ENCODE results near the gene KCNAB1.
"Not testable (repeated sequence)": the region's sequence is repeated elsewhere in the genome, so short reads cannot be mapped to it uniquely, and the experiment has no call there.

The KCNAB1 gene

DNA sequence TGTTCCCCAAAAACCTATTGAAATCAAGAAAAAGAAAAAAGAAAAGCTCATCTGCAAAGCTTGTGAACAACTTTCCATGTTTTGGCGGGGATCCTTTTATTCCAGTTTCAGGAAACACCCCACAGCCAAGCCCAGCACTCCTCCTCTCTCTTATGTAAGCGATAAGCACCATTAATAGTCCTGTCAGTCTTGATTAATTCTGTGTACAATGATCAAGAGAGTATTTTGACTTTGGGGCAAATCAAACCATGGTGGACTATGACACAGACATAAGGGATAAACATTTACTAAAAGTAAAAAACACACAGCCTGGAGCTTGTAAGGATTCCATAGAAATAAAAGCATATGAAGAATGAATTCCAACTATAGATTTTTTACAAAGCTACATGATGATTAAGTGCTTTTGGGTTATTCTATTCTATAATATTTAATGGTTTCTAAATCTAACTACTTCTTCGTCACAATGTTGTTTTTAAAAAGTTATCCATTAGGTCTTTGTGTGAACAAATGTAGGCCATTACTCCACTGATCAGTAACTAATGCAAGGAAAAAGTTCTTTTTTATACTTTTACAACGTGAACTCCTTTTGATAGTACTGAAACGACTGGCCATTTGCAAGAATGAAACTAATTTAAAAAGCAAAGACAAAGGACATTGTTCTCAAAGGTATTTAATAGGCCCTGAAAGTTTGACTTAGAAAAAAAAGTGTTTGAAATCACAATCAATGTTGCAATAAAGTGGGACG is 106.5 kb downstream of the KCNAB1 start:
- no peak for DNase-seq

DNA sequence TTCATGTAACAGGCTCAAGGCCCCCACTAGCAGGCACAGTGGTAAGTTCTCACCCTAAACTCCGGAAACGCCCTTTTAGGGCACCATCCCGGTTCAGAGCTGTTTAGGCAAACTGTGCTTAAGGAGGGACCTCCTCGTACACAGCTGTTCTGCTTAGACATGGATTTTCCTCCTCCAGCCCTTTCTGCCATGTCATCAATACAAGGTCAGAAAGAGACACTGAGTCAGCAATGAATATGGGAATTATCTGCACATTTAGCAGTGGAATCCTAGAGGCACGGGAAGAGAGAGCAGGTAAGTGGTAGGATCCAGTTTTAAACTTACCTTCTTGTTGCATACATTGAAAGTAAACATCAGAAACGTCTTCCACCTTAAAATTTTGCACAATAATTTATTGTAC is 107.3 kb downstream of the KCNAB1 start:
- DNase-seq, result no peak

DNA sequence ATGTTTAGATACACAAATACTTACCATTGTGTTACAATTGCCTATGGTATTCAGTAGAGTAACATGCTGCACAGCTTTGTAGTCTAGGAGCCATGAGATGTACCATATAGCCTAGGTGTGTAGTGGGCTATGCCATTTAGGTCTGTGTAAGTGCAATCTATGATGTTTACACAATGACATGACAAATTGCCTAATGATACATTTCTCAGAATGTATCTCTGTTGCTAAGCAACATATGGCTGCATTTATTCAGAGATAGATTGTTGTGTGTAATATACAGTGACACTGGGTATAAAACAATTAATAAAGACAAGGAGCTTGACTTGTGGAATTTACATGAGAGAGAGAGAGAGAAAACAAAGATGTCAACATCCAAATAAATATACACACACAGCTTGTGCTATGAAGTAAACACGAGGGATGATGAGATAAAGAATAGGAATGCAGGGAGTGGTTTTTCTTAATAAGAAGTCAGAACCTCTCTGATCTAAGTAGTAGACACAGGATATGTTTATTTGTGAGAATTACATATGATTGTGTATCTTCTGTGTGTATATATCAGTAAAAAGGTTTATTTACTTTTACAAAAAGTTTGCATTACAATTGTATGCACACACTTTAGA is 110.0 kb downstream of the KCNAB1 start:
- no peak for DNase-seq

DNA sequence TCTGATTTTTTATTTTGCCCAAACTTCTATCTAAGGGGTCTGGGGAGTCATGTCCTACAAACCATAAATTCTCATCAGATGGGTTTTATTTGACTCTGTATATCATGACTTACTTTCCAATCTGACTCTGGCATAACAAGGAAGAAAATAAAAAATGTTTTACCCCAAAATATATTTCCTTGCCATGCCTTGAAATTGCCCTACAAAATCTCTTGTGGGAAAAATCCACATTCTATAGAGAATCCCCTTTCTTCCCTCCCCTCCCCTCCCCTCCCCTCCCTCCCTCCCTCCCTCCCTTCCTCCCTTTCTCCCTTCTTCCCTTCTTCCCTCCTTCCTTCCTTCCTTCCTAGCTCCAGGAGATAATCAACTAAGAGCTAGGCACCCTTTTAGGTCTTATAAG is 110.8 kb downstream of the KCNAB1 start:
- DNase-seq, result not testable (repeated sequence)

DNA sequence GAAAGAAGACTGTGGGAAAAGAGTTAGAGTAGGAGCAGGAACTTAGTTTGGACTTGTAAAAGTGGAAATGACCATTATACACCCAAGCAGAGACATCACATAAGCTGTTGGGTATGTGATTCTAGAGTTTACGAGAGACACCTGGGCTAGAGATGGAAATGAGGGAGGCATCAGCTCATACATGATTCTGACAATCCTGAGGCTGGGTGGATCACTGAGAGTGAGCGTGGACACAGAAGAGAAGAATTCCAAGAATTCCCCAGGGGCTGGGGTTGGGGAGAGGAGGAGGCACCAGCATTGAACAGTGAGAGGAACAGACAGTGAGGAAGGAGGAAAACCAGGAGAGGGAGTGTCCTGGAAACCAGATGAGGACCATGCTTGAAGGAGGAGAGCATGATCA is 113.5 kb downstream of the KCNAB1 start:
- no peak for DNase-seq

DNA sequence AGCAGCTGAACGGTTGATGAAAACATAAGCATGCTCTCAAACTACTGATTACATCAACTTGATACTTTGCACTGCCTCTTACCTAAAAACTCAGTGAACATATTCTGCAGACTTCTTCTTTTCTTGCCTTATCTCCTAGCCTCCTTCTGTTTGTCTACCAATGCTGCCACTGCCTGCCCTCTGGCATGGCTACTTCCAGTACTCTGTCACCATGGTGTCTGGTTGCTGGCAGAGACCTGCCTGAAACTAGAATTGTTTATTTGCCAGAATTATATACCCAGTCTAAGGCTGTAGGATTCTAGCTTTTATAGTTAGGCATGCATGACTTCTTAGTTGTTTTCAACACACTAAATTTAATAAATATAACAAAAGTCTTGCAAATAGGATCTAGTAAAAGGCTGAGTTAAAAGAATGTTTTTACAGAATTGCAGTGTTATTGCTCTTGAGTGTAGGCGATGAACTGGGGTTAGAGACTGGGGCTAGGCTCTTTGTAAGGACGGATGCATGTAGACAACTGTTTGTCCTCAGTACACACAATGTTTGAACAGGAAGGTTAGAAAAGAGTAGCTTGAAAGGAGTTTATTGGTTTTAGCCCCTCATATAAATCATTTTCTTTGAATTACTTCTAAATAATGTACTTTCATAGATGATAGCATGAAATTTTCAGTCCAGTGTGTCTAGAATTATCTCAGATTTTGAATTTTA is 116.3 kb downstream of the KCNAB1 start:
- DNase-seq, result peak in 1 of 2 experiments; percentile 14

DNA sequence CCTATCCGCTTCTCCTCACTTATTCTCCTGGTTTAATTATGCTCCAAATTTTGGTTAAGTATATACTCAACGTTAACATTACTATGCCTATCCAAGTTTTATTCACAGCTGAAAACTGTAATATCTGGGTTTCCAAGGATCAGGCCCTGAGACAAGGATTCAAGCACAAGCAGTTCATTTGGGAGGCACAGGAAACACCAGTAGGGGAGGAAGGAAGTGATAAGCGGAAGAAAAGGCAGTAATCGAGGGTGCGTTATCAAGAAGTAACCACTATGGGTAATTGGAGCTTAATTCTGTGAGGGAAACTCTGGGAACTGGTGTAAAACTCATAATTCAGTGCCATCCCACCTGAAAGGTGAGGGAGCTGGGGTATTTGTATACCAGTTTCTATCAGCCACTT is 120.3 kb downstream of the KCNAB1 start:
- peak; percentile 56 to 65 for DNase-seq

DNA sequence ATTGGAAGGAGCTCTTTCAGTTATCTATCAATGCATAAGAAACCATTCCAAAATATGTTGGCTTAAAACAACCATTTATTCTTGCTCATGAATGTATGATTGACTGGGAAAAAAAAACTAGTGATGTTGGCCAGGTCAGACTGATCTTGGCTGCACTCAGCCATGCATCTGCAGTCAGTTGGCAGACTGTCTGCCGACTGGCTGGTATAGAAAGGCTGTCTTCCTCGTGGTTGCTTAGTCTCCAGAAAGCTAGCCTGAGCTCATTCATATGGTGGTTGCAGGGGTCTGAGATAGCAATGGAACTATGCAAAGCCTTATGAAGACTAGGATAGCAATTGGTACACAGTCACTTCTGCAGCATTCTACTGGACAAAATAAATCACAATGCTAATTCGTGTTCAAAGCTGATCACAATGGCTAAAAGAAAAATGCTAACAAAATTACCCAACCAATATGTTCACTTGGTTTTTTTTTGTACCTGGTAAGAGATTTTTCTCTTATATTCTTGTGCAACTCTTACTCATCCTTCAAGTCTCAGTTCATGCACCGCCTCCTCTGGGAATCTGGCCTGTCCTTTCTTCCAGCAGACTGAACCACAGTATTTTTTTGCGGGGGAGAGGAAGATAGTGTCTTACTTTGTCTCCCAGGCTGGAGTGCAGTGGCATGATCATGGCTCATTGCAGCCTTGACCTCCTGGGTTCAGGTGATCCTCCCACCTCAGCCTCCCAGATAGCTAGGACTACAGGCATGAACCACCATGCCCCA is 126.8 kb downstream of the KCNAB1 start:
- DNase-seq, result no peak

DNA sequence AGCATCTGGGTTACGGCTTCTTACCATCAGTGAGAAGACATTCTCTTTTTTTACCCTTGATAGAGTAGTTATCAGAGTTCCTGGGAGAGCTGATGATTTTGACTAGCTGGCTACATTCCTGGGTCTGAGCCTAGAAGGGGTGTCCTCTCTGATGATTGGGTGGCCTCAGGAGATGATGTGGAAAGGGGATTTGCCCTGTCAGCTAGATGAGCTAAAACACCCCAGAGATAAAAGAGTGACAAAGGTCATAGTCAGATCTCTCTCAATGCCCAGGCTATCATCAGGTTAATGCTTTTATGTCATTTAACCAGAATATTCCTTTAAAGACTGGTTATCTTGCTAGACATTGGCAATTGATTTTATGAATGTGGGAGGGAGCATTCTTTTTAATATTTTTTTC is 130.2 kb downstream of the KCNAB1 start:
- no peak for DNase-seq

DNA sequence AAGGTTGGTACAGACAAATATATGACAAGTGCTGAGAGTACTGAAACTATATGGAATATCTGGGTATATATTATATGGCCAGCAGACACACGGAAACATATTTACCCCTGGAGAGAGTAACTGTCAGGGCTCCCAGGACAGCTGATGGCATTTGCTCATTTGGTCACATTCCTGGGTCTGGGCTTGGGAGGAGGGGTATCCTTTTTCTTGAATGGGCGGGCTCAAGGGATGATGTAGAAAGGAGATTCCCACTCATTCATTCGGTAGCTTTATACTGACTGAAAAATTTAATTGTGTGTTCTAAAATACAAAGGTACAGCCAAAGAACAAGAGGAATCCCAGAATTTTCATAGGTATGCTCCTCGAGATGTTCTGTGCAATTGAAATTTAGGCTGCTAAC is 131.0 kb downstream of the KCNAB1 start:
- no peak for DNase-seq

DNA sequence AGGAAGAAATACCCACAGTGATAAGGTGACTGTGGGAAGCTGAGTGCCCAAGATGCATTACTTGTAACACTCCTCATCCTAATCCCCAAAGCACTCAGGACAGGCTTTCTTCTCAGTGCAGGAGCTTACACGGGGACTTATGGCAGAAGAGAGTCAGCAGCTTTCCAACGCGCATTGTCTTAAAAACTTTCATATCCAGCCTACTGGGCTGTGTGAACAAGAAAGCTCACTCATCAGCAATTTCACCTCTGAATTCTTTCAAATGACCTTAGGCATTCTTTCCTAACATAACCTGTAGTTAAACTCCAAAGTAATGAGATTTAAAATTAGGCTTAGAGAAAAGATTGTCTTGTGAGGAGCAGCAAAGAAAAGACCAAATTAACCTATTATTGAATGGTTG is 132.3 kb downstream of the KCNAB1 start:
- DNase-seq, result no peak

DNA sequence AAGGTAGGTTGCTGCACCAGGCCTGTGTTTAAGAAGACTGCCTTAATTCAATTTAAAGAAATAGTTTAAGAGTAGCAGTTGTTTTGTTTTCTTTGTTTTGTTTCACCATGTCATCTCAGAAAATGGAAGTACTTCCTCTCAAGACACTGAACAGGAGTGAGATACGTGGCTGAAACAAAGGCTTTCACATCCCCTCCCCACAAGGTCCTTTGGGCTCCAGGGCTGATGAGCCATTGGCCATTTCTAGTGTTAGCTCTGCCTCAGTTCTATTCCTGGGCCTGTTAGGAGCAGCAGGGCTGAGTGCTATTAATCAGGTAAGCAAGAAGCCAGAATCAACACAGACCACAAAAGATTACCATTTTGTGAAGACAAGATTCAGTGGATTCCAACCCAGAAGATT is 132.8 kb downstream of the KCNAB1 start:
- no peak for DNase-seq

DNA sequence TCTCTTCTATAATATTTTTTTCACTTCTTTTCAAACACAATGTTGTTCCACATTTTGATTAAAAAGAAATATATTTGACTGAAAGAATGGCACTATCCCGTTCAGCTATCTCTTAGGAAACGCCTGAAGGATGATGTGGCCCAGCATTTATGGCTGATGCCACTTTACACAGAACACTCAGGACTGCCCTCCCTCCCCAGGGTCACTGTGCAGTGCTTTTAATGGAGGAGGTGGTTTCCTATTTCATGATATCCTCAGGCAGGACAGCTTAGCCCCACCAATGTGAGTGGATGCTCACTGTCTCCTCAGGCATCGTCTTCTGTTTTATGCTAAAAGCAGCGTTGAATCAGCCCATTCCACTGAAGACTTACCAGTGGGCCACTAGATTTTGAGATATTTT is 135.9 kb downstream of the KCNAB1 start:
- DNase-seq, result no peak

DNA sequence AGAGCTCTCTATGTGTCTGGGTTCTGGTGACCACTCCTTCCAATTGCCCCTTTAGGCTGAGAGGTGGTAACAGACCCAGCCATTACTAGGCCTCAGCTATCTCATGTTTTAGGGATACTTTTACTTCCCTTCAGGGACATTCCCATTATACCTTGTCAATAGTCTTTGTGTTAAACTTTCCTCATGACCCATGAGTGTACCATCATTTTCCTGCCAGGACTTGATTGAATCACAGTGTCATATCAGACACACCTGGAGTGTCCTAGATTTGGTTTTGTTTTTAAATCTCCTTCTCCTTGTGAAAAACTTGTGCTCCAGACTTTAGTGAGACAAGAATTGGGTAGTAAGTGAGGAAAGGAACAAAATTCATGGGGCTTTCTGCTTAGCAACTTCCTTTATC is 136.6 kb downstream of the KCNAB1 start:
- DNase-seq, result no peak

DNA sequence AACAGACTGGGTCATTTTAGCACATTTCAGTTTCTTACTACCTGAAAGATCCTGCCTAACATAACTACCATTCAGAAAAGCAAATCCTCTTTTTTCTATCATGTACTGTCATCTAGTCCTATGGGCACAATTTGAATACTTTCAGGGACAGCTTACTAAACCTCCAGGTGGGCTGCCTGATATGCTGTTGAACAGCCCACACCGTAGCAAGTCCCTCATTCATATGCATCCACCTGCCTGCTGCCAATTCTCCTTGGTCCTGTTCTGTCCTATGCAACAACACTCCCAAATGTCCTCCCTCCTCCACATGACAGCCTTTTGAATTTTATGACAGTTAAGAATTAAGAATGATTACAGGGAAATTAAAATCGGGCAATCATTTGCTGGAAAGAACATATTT is 137.9 kb downstream of the KCNAB1 start:
- no peak for DNase-seq

DNA sequence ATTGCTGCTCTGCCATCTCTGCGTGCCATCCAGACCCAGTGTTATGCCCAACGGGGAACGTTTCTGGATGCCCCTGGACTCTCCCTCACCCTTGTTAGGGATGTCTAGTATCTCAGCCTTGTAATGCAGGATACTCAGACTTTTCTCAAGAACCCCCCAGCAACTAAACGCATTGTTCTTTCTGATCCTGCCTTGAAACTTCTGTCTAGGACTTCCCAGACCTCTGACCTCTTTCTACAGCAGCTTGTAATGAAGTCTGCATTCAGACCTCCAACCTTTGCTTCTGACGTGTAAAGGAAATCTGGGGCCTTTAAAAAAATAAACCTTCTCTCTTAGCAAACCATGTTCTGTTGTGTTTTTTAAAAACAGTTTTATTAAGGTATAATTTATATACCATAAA is 139.5 kb downstream of the KCNAB1 start:
- no peak for DNase-seq

DNA sequence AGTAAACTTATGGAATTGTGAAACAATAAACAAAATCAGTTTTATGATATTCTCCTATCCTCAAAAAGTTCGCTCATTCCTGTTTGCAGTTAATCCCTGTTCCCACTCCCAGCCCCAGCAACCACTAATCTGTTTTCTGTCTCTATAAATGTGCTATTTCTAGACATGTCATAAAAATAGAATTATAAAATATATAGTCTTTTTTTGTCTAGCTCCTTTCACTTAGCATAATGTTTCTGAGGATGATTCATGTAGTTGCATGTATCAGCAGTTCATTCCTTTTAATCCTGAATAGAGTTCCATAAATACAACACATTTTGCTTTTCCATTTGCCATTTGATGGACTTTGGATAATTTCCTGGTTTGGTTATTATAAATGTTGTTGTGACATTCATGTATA is 140.0 kb downstream of the KCNAB1 start:
- no peak for DNase-seq

DNA sequence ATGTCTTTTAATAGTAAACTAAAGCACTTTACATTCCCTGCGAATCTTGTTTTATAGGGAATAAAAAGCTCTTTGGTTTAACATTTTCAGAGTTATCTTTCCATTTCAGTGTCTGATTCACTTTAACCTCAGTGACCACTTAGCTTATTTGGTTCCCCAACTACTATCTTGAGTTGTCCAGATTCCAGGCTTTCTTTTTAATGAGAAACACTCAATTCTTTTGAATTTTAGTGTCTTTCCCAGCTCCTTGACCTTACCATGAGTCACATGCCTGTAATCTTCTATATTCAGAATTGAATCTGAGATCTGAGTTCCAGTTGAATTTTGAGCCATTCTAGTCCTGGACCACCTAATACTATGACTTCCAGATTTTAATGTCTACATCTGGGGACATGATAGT is 144.4 kb downstream of the KCNAB1 start:
- DNase-seq, result no peak

DNA sequence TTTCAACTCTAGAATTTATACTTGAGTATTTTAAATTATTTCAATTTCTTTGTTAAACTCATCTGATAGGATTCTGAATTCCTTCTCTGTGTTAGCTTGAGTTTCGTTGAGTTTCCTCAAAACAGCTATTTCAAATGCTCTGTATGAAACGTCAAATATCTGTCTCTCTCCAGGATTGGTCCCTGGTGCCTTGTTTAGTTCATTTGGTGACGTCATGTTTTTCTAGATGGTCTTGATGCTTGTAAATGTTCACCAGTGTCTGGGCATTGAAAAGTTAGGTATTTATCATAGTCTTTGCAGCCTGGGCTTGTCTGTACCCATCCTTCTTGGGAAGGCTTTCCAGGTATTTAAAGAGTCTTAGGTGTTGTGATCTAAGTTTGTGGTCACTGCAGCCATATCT is 151.1 kb downstream of the KCNAB1 start:
- DNase-seq, result no peak

DNA sequence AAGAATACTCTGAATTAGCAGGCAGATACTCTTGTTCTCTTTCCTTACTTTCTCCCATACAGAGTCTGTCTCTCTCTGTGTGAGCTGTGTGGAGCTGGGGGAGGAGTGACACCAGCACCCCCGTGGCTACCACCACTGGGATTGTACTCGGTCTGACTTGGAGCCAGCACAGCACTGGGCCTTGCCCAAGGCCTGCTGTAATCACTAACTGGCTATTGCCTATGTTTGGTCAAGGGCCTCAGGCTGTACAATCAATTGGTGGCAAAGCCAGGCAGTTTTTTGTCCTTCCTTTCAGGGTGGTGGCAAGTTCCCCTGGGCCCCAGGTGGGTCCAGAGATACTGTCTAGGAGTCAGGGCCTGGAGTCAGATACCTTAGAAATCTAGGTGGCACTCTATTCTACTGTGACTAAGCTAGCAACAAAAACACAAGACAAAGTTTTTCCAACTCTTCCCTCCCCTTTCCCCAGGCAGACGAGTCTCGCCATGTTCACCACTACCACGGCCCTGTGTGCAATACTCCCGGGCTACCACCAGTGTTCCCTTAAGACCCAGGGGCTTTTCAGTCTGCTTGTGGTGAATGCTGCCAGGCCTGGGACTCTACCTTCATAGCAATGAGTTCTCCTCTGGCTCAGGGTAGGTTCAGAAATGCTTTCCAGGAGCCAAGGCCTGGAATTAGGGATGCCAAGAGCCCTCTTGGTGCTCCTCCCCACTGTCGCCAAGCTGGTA is 151.8 kb downstream of the KCNAB1 start:
- no peak for DNase-seq

DNA sequence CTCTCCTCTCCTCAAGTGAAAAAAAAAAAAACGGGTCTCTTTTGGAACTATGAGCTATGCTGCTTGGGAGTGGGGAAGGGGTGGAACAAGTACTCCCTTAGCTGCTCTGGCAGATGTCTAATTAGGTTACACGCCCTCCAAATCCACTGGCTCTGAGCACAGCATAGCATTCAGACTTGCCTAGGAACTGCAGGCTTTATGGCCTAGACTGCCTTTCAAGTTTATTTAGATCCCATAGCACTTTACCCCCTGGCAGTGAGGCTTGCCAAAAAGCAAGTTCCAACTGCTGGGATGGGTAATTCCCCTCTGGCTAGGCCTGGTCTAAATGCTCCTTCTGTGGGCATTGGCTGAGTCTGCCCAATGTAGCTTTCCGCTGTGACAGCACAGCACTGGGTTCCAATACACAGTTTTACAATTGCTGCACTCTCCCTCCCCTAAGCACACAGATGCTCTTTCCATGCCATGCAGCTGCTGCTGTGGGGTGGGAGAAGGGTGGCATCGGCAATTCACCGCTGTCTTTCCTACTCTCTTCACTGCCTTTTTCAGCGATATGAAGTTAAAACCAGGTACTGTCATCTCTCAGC is 152.8 kb downstream of the KCNAB1 start:
- DNase-seq, result no peak

DNA sequence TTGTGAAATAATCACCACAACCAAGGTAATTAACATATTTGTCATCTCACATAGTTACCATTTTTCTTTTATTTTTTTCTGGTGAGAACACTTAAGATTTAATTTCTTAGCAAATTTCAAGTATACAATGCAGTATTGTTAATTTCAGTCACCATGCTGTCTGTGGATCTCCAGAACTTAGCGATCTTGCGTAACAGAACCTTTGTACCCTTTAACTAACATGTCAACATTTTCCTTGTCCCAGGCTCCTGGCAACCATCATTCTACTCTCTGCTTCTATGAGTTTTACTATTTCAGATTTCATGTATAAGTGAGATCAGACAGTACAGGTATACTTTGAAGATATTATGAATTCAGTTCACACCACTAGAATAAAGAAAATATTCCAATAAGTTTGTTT is 154.4 kb downstream of the KCNAB1 start:
- DNase-seq, result no peak

Measured in Kasumi-1 (cell line).